ENCODE data around the gene NOD2. TPM values are rescaled to one million over a fixed set of nuclear protein-coding genes. Genes with fewer than 3 reads are reported as not detected.
A peak's percentile ranks its signal among the peaks of the same experiment; 100 is the strongest.

Gene NOD2
- total RNA-seq, 6 experiments from 2014 or later = not detected

DNA sequence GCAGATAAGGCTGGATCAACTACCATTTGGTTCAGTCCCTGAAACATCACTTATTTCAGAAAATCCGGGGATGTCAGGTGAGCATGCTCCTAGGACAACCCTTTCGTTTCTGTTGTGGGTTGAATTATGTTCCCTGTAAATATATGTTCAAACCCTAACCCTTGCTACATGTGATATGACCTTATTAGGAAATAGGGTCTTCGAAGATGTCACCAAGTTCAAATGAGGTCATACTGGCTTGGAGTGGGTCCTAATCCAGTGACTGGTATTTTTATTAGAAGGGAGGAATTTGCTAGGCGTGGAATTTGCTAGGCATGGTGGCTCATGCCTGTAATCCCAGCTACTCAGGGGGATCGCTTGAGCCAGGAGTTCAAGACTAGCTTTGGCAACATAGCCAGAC is 33.6 kb upstream of the NOD2 start:
- Mint-ChIP-seq H3K27me3 (ENCODE audit: insufficient read depth) (peaks cover 4% of the 10 kb centered on the region), H3K27ac (no peak overlapping the region), H3K4me1 (ENCODE audit: low read depth) (no peaks in the 10 kb centered on the region), H3K36me3 (ENCODE audit: low read depth) (no peaks in the 10 kb centered on the region), H3K9me3 (no peaks in the 10 kb centered on the region), H3K4me3 (no peak overlapping the region)
- no peak for DNase-seq
- TF ChIP-seq, protein P1, sequence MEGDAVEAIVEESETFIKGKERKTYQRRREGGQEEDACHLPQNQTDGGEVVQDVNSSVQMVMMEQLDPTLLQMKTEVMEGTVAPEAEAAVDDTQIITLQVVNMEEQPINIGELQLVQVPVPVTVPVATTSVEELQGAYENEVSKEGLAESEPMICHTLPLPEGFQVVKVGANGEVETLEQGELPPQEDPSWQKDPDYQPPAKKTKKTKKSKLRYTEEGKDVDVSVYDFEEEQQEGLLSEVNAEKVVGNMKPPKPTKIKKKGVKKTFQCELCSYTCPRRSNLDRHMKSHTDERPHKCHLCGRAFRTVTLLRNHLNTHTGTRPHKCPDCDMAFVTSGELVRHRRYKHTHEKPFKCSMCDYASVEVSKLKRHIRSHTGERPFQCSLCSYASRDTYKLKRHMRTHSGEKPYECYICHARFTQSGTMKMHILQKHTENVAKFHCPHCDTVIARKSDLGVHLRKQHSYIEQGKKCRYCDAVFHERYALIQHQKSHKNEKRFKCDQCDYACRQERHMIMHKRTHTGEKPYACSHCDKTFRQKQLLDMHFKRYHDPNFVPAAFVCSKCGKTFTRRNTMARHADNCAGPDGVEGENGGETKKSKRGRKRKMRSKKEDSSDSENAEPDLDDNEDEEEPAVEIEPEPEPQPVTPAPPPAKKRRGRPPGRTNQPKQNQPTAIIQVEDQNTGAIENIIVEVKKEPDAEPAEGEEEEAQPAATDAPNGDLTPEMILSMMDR (IDR thresholded peaks at IDR 0.05) = no peak

DNA sequence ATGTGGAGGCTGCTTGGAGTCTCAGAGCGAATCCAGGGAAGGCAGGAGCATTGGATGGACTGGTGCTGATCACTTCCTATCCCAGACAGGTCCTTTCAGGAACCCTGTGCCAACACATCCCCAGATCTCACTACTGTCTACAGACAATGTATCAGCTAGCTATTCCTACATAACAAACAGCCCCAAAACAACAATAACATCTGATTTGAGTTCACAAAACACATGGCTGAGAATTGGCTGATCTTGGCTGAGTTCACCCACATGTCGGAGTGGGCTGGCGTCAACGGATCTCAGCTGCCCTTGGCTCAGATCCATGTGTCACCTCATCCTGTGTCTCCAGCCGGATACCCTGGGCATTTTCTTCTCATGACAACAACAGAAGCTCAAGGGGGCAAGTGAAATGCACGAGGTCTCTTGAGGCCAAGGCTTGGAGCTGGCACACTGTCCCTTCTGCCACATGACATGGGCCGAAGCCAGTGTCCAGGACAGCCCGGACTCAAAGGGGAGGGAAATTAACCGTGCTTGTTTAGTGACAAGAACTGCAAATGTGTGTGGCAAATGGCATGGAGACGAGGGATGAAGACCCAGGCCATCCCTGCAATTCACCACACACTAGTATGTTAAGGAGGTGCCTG is 31.0 kb upstream of the NOD2 start:
- no peak for DNase-seq
- Mint-ChIP-seq H3K27ac (no peak overlapping the region), H3K4me3 (no peak overlapping the region), H3K27me3 (ENCODE audit: insufficient read depth) (peaks cover 3% of the 10 kb centered on the region), H3K4me1 (ENCODE audit: low read depth) (peaks cover 6% of the 10 kb centered on the region; the same call in 1 of the 2 replicates), H3K9me3 (no peaks in the 10 kb centered on the region), H3K36me3 (ENCODE audit: low read depth) (no peaks in the 10 kb centered on the region)
- TF ChIP-seq, protein P1 (IDR thresholded peaks at IDR 0.05) = no peak

DNA sequence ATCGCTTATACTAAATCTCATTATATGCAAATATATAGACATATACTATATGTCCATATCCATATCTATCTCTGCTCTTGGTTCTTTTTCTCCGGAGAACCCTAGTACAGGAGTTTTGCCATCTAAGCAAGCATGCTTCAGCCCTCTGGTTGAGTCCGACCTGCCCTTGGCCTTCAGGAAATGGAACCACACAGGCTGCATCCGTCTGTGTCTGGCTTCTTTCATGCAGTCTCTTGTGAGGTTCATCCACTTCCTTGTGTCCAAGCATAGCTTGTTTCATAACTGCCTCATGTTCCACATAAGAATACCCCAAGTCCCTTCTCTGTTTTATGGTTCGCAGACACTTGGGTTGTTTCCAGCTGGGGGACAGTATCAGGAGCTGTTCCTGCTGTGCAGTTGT is 29.1 kb upstream of the NOD2 start:
- Mint-ChIP-seq H3K27ac (no peak overlapping the region), H3K36me3 (ENCODE audit: low read depth) (no peaks in the 10 kb centered on the region), H3K9me3 (no peaks in the 10 kb centered on the region), H3K27me3 (ENCODE audit: insufficient read depth) (peaks cover 6% of the 10 kb centered on the region), H3K4me3 (no peak overlapping the region), H3K4me1 (ENCODE audit: low read depth) (peaks cover 6% of the 10 kb centered on the region; the same call in 1 of the 2 replicates)
- DNase-seq = no peak
- TF ChIP-seq, protein P1 (IDR thresholded peaks at IDR 0.05) = no peak

DNA sequence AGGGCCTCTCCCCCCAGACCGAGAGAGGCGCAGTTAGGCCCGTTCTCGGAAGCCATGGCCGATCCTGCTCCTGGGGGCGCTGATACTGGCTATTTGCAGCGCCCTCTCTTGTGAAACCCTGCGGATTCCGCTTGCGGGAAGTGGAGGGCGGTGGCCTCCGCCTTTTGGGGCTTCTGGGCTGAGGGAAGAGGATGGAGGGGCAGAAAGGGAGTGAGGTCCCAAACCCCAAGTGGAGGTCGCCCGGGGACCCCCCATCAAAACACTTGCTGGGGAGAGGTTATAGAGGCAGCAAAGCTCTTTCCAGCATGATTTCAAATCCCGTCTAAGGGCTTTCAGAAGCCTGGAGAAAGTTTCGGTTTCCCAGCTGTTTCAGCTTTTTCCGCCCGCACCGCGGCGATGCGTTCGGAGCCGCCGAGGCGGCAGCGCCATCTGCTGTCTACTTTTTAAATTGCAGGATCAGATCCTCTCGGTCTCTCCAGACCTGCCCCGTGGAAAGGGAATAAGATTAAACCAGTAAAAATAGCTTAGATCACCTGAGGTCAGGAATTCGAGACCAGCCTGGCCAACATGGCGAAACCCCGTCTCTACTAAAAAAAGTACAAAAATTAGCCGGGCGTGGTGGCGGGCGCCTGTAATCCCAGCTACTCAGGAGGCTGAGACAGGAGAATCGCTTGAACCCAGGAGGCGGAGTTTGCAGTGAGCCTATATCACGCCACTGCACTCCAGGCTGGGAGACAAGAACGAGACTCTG is 28.1 kb upstream of the NOD2 start:
- peaks cover 6% of the 10 kb centered on the region for H3K27me3 Mint-ChIP-seq (ENCODE audit: insufficient read depth)
- peak; percentile 53 for DNase-seq
- peak overlapping the region; percentile 79 for H3K4me3 Mint-ChIP-seq
- TF ChIP-seq, protein P1 (IDR thresholded peaks at IDR 0.05) = peak; percentile 96
- H3K36me3 Mint-ChIP-seq (ENCODE audit: low read depth) = no peaks in the 10 kb centered on the region
- no peaks in the 10 kb centered on the region for H3K9me3 Mint-ChIP-seq
- peaks cover 6% of the 10 kb centered on the region; the same call in 1 of the 2 replicates for H3K4me1 Mint-ChIP-seq (ENCODE audit: low read depth)
- H3K27ac Mint-ChIP-seq = peak overlapping the region; percentile 13; the same call in 1 of the 2 replicates

DNA sequence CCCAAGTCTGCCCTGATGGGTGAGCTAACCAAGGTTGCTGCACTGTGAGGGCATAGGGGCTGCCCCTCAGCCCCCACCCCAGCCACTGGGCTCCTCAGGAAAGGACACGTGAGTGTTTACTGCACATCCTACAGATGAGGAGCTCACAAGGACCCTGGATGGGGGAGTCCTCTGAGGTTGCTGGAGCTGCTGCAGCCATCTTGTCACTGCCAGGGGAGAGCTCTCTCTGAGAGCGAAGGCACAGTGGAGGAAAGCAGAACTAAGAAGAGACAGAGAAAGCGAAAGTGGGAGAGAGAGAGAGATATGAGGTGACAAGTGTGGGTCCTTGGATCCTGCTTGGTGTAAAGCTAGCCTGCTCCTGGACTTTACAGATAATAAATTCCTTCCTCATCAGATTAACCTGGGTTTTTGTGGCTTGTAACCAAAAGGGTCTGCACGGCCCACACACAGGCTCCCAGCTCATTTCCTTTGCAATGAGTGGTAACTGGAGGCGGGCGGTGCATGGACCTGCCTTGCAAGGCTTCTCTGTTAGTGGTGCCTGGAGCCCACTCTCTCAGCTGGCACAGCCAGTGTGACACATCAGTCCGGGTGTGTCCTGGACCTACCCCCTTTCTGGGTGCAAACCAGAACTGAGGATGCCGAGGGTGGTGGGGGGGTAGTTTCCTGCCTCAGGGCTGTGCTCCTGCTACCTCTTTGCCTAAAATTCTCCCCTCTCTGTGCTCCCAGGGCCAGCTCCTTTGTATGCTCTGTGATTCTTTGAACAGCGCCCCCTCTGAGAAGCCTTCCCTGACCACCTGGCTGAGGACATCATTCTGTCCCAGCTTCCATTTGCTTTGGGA is 26.5 kb upstream of the NOD2 start:
- peak overlapping the region; percentile 56 for H3K4me3 Mint-ChIP-seq
- TF ChIP-seq, protein P1 (IDR thresholded peaks at IDR 0.05) = no peak
- peaks cover 9% of the 10 kb centered on the region for H3K9me3 Mint-ChIP-seq
- H3K36me3 Mint-ChIP-seq (ENCODE audit: low read depth) = peaks cover 9% of the 10 kb centered on the region
- no peak for DNase-seq
- no peak overlapping the region for H3K27ac Mint-ChIP-seq
- peaks cover 7% of the 10 kb centered on the region for H3K27me3 Mint-ChIP-seq (ENCODE audit: insufficient read depth)
- peaks cover 6% of the 10 kb centered on the region; the same call in 1 of the 2 replicates for H3K4me1 Mint-ChIP-seq (ENCODE audit: low read depth)
